GM18511 (cell line): ENCODE results near the gene NIPAL1.

Source experiments
- ATAC-seq: cut with Tn5 transposase; IDR thresholded peaks from one replicate; pipeline ENCODE4 v1.9.1; 2021; ENCODE audit warnings: mild to moderate bottlenecking, moderate library complexity; ENCODE audit not compliant: unreplicated experiment

NIPAL1 gene

GRCh38 chr4:48024522-48024921, 8.0 kb downstream of the NIPAL1 start:
- no peak for ATAC-seq

GRCh38 chr4:48025005-48025404, 8.4 kb downstream of the NIPAL1 start:
- ATAC-seq: no peak

- ATAC-seq: peak; percentile 75
These were observed 11.1 kb downstream of the NIPAL1 start for GRCh38 chr4:48027653-48028052.

GRCh38 chr4:48028696-48029095, 12.1 kb downstream of the NIPAL1 start:
- ATAC-seq: peak; percentile 60

GRCh38 chr4:48030470-48030869, 13.9 kb downstream of the NIPAL1 start:
- ATAC-seq: no peak

GRCh38 chr4:48031802-48032525, 15.4 kb downstream of the NIPAL1 start:
- no peak for ATAC-seq

- ATAC-seq: no peak
These were observed 16.1 kb downstream of the NIPAL1 start for GRCh38 chr4:48032721-48033120.

GRCh38 chr4:48033412-48033811, 16.8 kb downstream of the NIPAL1 start:
- ATAC-seq: no peak

- no peak for ATAC-seq
These were observed 17.3 kb downstream of the NIPAL1 start for GRCh38 chr4:48033825-48034413.

- no peak for ATAC-seq
These were observed 19.4 kb downstream of the NIPAL1 start for GRCh38 chr4:48035952-48036351.

- no peak for ATAC-seq
These were observed 20.5 kb downstream of the NIPAL1 start for GRCh38 chr4:48037117-48037462.

GRCh38 chr4:48038666-48039065, 22.1 kb downstream of the NIPAL1 start:
- ATAC-seq: no peak

- no peak for ATAC-seq
These were observed 23.0 kb downstream of the NIPAL1 start for GRCh38 chr4:48039561-48039960.

GRCh38 chr4:48041535-48042137, 25.1 kb downstream of the NIPAL1 start:
- no peak for ATAC-seq

- no peak for ATAC-seq
These were observed 26.4 kb downstream of the NIPAL1 start for GRCh38 chr4:48042979-48043461.

- ATAC-seq: no peak
These were observed 26.9 kb downstream of the NIPAL1 start for GRCh38 chr4:48043504-48043903.

- ATAC-seq: no peak
These were observed 27.7 kb downstream of the NIPAL1 start for GRCh38 chr4:48044298-48044697.

- no peak for ATAC-seq
These were observed 29.5 kb downstream of the NIPAL1 start for GRCh38 chr4:48046059-48046458.

- peak; percentile 97 for ATAC-seq
These were observed 30.9 kb downstream of the NIPAL1 start for GRCh38 chr4:48047421-48047844.

- ATAC-seq: peak; percentile 13
These were observed 31.3 kb downstream of the NIPAL1 start for GRCh38 chr4:48047896-48048295.

- ATAC-seq: no peak
These were observed 32.9 kb downstream of the NIPAL1 start for GRCh38 chr4:48049483-48049882.

GRCh38 chr4:48051078-48051477, 34.5 kb downstream of the NIPAL1 start:
- no peak for ATAC-seq
